DMS153 (cell line): Measurements from ENCODE around the gene ZNF778.

Experiments
- DNase-seq: peaks from one replicate; lab custom pipeline; 2025; lab: John Stamatoyannopoulos, UW

ZNF778 gene

GRCh38 chr16:89194340-89195311, 22.9 kb upstream of the ZNF778 start:
- DNase-seq: no peak

GRCh38 chr16:89195521-89196171, 21.9 kb upstream of the ZNF778 start:
- DNase-seq: no peak

- DNase-seq: no peak
Measured at GRCh38 chr16:89197033-89197632, 20.4 kb upstream of the ZNF778 start.

- DNase-seq: no peak
Measured at GRCh38 chr16:89197633-89198416, 19.7 kb upstream of the ZNF778 start.

GRCh38 chr16:89198417-89199240, 18.9 kb upstream of the ZNF778 start:
- no peak for DNase-seq

GRCh38 chr16:89199241-89200123, 18.0 kb upstream of the ZNF778 start:
- no peak for DNase-seq

- no peak for DNase-seq
Measured at GRCh38 chr16:89200124-89200849, 17.2 kb upstream of the ZNF778 start, which contains the start of gene SLC22A31. Gene SLC22A31, minus strand, starts transcription at chr16:89200537. Its CDS starts 36 bp downstream, at chr16:89200501.

GRCh38 chr16:89200850-89201411, 16.6 kb upstream of the ZNF778 start:
- DNase-seq: no peak

GRCh38 chr16:89201439-89202377, 15.8 kb upstream of the ZNF778 start:
- DNase-seq: peak; percentile 43

- DNase-seq: no peak
Measured at GRCh38 chr16:89202422-89203215, 14.9 kb upstream of the ZNF778 start.

- no peak for DNase-seq
Measured at GRCh38 chr16:89207993-89208392, 9.5 kb upstream of the ZNF778 start.

- no peak for DNase-seq
Measured at GRCh38 chr16:89209522-89210044, 7.9 kb upstream of the ZNF778 start.

GRCh38 chr16:89210165-89210903, 7.2 kb upstream of the ZNF778 start:
- DNase-seq: no peak

GRCh38 chr16:89210904-89211515, 6.5 kb upstream of the ZNF778 start:
- DNase-seq: no peak

- peak; percentile 39 for DNase-seq
Measured at GRCh38 chr16:89216315-89217137, 977 bp upstream of the ZNF778 start.
